ENCODE data around the gene C1QBP.

GRCh38 chr17:5443728-5444127 is 4.8 kb upstream of the C1QBP start:
- TF ChIP-seq CTCF (IDR thresholded peaks at IDR 0.05) (no peak), POLR2A (IDR thresholded peaks at IDR 0.05) (no peak)

Measured in vagina (tissue), 2 donors.